BJ (cell line): ENCODE results near the gene FBXL7. TPM values are rescaled to one million over a fixed set of nuclear protein-coding genes. Genes with fewer than 3 reads are reported as not detected.

ENCODE experiments used
- CTCF ChIA-PET: fragments of 350-600 bp; formaldehyde crosslinking; extraction: SDS; loops from one replicate; lab custom pipeline; 2021; ENCODE audit warnings: antibody characterized with exemption, inconsistent platforms; lab: Yijun Ruan, JAX
- POLR2A ChIA-PET: fragments of 300-600 bp; sonication (Branson Sonifier 250); formaldehyde crosslinking; extraction: SDS; loops from one replicate; lab custom pipeline; 2021; ENCODE audit warnings: antibody characterized with exemption; lab: Charles Lee
- DNase-seq: peaks from one replicate; pipeline ENCODE4 v3.0.0-alpha.2; 2011; ENCODE audit warnings: low read depth
- H3K27me3 ChIP-seq: 2 replicates; pipeline ENCODE4 v1.6.0; 2011; ENCODE audit warnings: low read length; ENCODE audit not compliant: control insufficient read depth, insufficient read depth
- H3K36me3 ChIP-seq: 2 replicates; pipeline ENCODE4 v1.5.1; 2011; ENCODE audit warnings: low read length; ENCODE audit not compliant: control insufficient read depth, insufficient read depth
- H3K4me3 ChIP-seq: 2 replicates; pipeline ENCODE4 v1.5.1; 2011; ENCODE audit warnings: low read depth, mild to moderate bottlenecking, control low read depth, low read length
- CTCF ChIP-seq: IDR thresholded peaks from 2 replicates; pipeline ENCODE4 v1.5.1; 2011; ENCODE audit warnings: low read depth, mild to moderate bottlenecking, control low read depth, inconsistent platforms, low read length, moderate library complexity; ENCODE audit not compliant: insufficient read depth
- polyA plus RNA-seq: library from polyadenylated mRNA; depleted of rRNA; stranded (reverse); fragments of >200 nt; gene quantifications from 2 replicates; pipeline ENCODE4 v1.2.3, GENCODE V29; 2011

FBXL7 gene
- polyA plus RNA-seq, 1 experiment: 23.2 TPM

DNA sequence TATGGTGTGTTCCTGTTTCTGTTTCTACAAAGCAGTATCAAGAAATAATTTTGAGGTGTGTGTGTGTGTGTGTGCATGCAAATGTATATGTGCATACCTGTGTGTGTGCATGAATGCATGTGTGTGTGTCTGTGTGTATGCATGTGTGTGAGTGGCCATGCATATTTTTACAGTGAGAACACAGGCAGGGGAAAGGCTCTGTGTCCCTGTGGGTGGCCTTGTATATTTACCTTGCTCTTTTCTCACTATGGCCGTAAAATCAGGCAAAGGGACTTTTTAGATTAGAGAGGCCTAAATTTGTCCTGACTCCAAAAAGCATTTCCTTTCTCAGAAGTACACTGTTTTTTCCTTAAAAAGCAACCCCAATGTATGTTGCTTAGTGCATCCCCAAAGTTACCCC, 386.2 kb downstream of the FBXL7 start:
- TF ChIP-seq CTCF: no peak
- Histone ChIP-seq H3K36me3 (no peaks in the 10 kb centered on the region), H3K4me3 (no peak overlapping the region), H3K27me3 (no peaks in the 10 kb centered on the region)
- ChIA-PET POLR2A (no interaction called here), CTCF (no interaction called here)
- DNase-seq: no peak

GRCh38 chr5:15887093-15887492, 387.1 kb downstream of the FBXL7 start:
- Histone ChIP-seq H3K27me3 (no peaks in the 10 kb centered on the region), H3K4me3 (no peak overlapping the region), H3K36me3 (no peaks in the 10 kb centered on the region)
- ChIA-PET POLR2A (no interaction called here), CTCF (interaction anchor here (1.0 to 2.1 kb wide), 3 partner anchors 9 to 27 kb away, joined by 3 to 6 read pairs (median 3); no protein-coding TSS in a partner anchor)
- no peak for DNase-seq
- TF ChIP-seq CTCF: no peak

DNA sequence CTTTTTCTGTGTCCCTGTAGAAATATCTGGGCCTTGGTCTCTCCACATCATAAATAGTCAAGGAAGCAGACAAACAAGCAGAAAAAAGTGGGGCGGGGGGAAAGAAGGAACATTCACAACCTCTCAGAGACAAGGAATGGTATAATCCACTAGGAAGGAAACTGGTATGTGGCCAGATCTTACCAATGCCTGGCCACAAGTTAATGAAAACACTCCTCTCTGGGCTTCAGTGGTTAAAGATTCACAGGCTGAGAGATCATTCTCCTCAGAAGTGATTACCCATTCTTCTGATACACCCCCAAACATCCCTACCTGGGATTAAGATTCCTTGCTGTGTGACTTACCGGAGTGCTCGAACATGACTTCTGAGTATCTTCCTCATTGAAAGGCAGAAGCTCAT, 389.0 kb downstream of the FBXL7 start:
- Histone ChIP-seq H3K4me3 (no peak overlapping the region), H3K27me3 (no peaks in the 10 kb centered on the region), H3K36me3 (no peaks in the 10 kb centered on the region)
- no peak for DNase-seq
- CTCF ChIA-PET: interaction anchor here (0.6 kb wide), 1 partner anchor 13 kb away, joined by 3 read pairs; no protein-coding TSS in a partner anchor
- POLR2A ChIA-PET: no interaction called here
- no peak for TF ChIP-seq CTCF

DNA sequence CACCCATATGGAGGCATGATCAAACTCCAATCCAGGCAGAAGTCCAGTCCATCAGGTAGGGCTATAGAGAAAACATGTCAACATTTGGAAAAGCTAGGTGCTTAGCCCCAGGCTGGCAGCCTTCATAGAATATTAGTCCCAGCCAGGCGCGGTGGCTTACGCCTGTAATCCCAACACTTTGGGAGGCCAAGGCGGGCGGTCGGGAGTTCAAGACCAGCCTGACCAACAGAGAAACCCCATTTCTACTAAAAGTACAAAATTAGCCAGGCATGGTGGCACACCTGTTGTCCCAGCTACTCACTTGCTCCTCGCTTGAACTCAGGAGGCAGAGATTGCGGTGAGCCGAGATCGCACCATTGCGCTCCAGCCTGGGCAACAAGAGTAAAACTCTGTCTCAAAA, 393.9 kb downstream of the FBXL7 start:
- ChIA-PET POLR2A (no interaction called here), CTCF (no interaction called here)
- TF ChIP-seq CTCF: no peak
- DNase-seq: no peak
- H3K4me3 ChIP-seq: no peak overlapping the region
- no peaks in the 10 kb centered on the region for H3K36me3 ChIP-seq
- no peaks in the 10 kb centered on the region for H3K27me3 ChIP-seq

GRCh38 chr5:15897656-15898055, 397.7 kb downstream of the FBXL7 start:
- no peak for DNase-seq
- Histone ChIP-seq H3K36me3 (no peaks in the 10 kb centered on the region), H3K27me3 (no peaks in the 10 kb centered on the region), H3K4me3 (no peak overlapping the region)
- POLR2A ChIA-PET: no interaction called here
- TF ChIP-seq CTCF: no peak
- CTCF ChIA-PET: interaction anchor here (0.7 kb wide), 1 partner anchor 93 kb away, joined by 3 read pairs; no protein-coding TSS in a partner anchor
